Left renal pelvis (tissue), 4 donors: ENCODE results near the gene SCYGR3. TPM values are rescaled to one million over a fixed set of nuclear protein-coding genes. Genes with fewer than 3 reads are reported as not detected.

Experiments used
- DNase-seq, 4 donors: peaks; one replicate each; pipeline ENCODE4 v3.0.0-alpha.2; 2013; ENCODE audit warnings: low read depth in 4 of 4, low spot score in 3 of 4
- polyA plus RNA-seq, 4 donors: library from polyadenylated mRNA; unstranded; fragments of 120-200 nt; gene quantifications; one replicate each; pipeline ENCODE4 v1.2.1, GENCODE V29; 2013; ENCODE audit not compliant: insufficient read length in 4 of 4

Gene SCYGR3
- polyA plus RNA-seq, 4 donors, result not detected

- DNase-seq, result no peak
Observed at GRCh38 chr2:227566012-227566411, 48.6 kb downstream of the SCYGR3 start.

- DNase-seq, result no peak
Observed at GRCh38 chr2:227565080-227565479, 49.6 kb downstream of the SCYGR3 start.

Other genes starting within 250 kb of the SCYGR3 start
- under 1 TPM; 0.05 to 0.21 (median 0.12) TPM for gene TM4SF20, start 235.5 kb downstream of the SCYGR3 start, polyA plus RNA-seq
- gene SCYGR1, start 226.9 kb downstream of the SCYGR3 start, polyA plus RNA-seq, result not detected
- gene AGFG1, start 142.7 kb downstream of the SCYGR3 start, polyA plus RNA-seq, result 10 to 100 TPM; 52.6 to 85.0 (median 70.4) TPM
- not detected for gene SCYGR2, start 15.9 kb downstream of the SCYGR3 start, polyA plus RNA-seq
- under 1 TPM in 2 of 4 donors, not detected in 2; 0.10 to 0.12 TPM for gene SCYGR4, start 2.7 kb upstream of the SCYGR3 start, polyA plus RNA-seq
- not detected for gene SCYGR5, start 52.0 kb upstream of the SCYGR3 start, polyA plus RNA-seq
- gene SLC19A3, start 103.2 kb upstream of the SCYGR3 start, polyA plus RNA-seq, result 10 to 100 TPM in 1 of 4 donors, 1 to 10 TPM in 3; 1.3 to 11.0 (median 6.9) TPM
- not detected for gene SCYGR6, start 109.9 kb upstream of the SCYGR3 start, polyA plus RNA-seq
- not detected for gene SCYGR7, start 113.5 kb upstream of the SCYGR3 start, polyA plus RNA-seq
- not detected for gene SCYGR8, start 131.1 kb upstream of the SCYGR3 start, polyA plus RNA-seq
- under 1 TPM; 0.36 to 0.94 (median 0.75) TPM for gene CCL20, start 199.0 kb upstream of the SCYGR3 start, polyA plus RNA-seq